Brain microvascular endothelial cell (primary cell): ENCODE data around the gene ADCY4.

ENCODE experiments used
- DNase-seq: peaks from one replicate; pipeline ENCODE4 v3.0.0-alpha.2; 2020
- H3K27ac ChIP-seq: fragments of 250-450 bp; sonication (Bioruptor Pico); 2 replicates; pipeline ENCODE4 v1.5.1; 2020; ENCODE audit warnings: mild to moderate bottlenecking, moderate library complexity
- H3K27me3 ChIP-seq: fragments of 250-450 bp; sonication (Bioruptor Pico); replicated peaks from 2 replicates; pipeline ENCODE4 v1.5.1; 2020; ENCODE audit warnings: mild to moderate bottlenecking
- H3K36me3 ChIP-seq: fragments of 250-450 bp; sonication (Bioruptor Pico); replicated peaks from 2 replicates; pipeline ENCODE4 v1.5.1; 2020; ENCODE audit warnings: mild to moderate bottlenecking
- H3K4me3 ChIP-seq: 2 replicates; pipeline ENCODE4 v1.5.1; 2011; ENCODE audit warnings: low read depth, mild to moderate bottlenecking, control low read depth, low read length, moderate library complexity
- CTCF ChIP-seq: IDR thresholded peaks from 2 replicates; pipeline ENCODE4 v1.5.1; 2011; ENCODE audit warnings: low read depth, mild to moderate bottlenecking, moderate library complexity, low read length, control low read depth, inconsistent platforms; ENCODE audit errors: missing control alignments
- in situ Hi-C: cut with HindIII; loops from 2 replicates; pipeline ENCODE4 v1.10.0; 2017; ENCODE audit warnings: low sequenced_read_pairs, low pct_ligation_motif_present

ADCY4 gene

DNA sequence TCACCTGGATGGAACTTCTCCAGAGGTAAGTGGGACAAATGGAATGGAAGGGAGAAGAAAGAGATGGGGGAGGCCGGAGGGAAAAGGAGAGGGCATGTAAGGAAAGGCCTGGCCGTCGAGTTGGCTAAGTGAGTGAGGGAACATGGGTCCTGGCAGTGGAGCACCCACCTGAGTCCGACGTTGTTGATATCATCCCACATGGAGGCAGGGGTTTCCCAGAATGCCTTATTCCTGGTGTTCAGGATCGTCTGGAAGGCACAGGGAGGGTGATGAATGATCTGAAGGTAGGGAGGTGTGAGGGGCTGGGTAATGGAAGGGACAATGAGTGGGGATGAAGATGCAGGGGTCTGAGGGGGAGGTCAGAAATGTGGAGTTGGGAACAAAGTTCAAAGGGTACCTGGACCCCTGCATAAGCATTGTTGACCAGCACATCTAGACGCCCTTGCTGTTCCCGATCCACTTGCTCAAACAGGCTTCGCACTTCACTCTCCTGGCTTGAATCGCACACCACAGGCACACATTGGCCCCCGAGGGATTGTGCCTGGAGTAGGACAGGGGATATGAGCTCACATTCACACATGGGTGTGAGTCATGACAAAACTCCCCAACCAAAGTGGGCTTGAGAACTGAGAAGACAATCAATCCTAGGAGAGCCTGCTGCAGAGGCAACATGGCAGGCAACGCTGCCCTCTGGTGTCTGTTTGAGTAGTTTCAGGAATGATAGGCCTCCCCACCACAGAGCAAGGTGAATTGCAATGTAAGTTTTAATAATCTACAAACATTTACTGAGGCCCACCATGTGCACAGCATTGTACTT, 38.3 kb downstream of the ADCY4 start:
- peak overlapping the region; percentile 29 for H3K27ac ChIP-seq
- DNase-seq = peak; percentile 91
- H3K27me3 ChIP-seq = no peaks in the 10 kb centered on the region
- in situ Hi-C loops = loop anchor here (10.0 kb wide), 1 partner anchor 52 kb away; the partner anchor contains the start of gene TINF2
- no peak overlapping the region for H3K4me3 ChIP-seq
- TF ChIP-seq CTCF = peak; percentile 87
- peaks cover 9% of the 10 kb centered on the region for H3K36me3 ChIP-seq

GRCh38 chr14:24293525-24293924, 41.3 kb downstream of the ADCY4 start:
- H3K27me3 ChIP-seq = no peaks in the 10 kb centered on the region
- H3K27ac ChIP-seq = no peak overlapping the region
- TF ChIP-seq CTCF = no peak
- in situ Hi-C loops = loop anchor here (10.0 kb wide), 1 partner anchor 49 kb away; the partner anchor contains the start of gene TINF2
- H3K36me3 ChIP-seq = peaks cover 11% of the 10 kb centered on the region
- H3K4me3 ChIP-seq = no peak overlapping the region
- no peak for DNase-seq

DNA sequence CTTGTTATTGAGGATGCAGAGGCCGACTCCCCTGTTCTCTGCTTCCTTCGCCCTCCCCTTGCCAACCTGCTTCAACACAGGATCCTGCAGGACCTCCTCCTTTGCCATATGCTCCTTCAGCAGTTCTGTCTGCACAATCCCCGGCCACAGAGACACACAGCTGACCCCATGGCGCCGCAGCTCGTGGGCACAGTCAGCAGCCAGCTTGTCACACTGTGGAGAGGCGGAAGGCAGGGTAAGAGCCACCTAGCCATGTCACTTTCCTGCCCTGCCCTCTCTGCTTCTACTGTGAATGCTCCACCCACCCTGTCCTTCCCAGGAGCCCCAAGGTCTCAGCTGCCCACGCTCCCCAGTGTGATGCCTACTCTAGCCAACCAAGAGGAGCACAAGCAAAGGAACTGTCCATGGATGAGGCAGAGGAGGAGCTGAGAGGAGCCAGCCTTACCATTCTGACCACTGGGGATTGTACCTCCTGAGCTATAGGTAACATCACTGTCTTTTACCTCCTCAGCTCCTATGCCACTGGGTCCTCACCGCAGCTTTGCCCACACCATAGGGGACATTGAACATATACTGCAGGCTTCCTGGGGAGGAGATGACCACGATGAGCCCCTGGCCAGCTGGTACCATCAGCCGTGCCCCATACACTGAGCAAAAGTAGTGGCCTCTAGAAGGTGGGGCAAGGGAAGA, 42.6 kb downstream of the ADCY4 start:
- DNase-seq = no peak
- Histone ChIP-seq H3K4me3 (no peak overlapping the region), H3K36me3 (peaks cover 11% of the 10 kb centered on the region), H3K27ac (no peak overlapping the region), H3K27me3 (no peaks in the 10 kb centered on the region)
- no peak for TF ChIP-seq CTCF
- in situ Hi-C loops = loop anchor here (10.0 kb wide), 1 partner anchor 47 kb away; the partner anchor contains the start of gene TINF2

DNA sequence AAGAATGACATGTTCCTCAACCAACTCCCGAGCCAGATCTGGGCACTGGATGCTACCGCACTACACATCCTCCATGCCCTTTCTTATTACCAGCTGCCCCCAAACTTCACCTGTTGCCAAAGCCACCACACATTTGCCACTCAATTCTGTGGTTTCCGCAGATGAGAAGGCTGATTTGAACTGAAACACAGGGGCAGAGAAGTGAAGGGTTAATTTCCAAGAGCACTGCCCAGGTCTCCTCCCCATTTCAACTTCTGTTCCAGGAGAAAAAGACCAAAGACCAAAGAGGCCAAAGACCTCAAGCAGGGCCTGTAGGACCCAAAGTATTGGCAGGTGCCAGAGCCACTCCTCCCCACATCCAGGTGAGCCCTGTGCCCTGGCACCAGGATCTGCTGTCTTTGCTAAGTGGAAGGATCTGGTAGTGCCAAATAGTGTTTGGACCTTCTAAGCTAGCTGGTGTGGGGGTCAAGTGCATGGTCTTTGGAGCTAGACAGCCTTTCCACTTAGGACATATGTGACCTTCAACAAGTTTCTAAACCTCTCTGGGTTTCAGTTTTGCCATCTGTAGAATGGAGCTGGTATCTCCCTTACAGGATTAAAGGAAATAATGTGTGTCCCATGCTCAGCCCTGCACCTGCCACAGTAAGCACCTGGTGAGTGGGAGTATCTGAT, 43.3 kb downstream of the ADCY4 start:
- TF ChIP-seq CTCF = no peak
- H3K4me3 ChIP-seq = no peak overlapping the region
- no peak overlapping the region for H3K27ac ChIP-seq
- DNase-seq = no peak
- peaks cover 11% of the 10 kb centered on the region for H3K36me3 ChIP-seq
- in situ Hi-C loops = loop anchor here (10.0 kb wide), 1 partner anchor 47 kb away; the partner anchor contains the start of gene TINF2
- H3K27me3 ChIP-seq = no peaks in the 10 kb centered on the region

- H3K36me3 ChIP-seq = peaks cover 7% of the 10 kb centered on the region
- DNase-seq = no peak
- no peak overlapping the region for H3K4me3 ChIP-seq
- H3K27ac ChIP-seq = no peak overlapping the region
- TF ChIP-seq CTCF = no peak
- H3K27me3 ChIP-seq = no peaks in the 10 kb centered on the region
- in situ Hi-C loops = loop anchor here (10.0 kb wide), 1 partner anchor 46 kb away; the partner anchor contains the start of gene TINF2
Observed at GRCh38 chr14:24290746-24291145, 44.1 kb downstream of the ADCY4 start.
